Right lobe of liver (tissue), 6 donors: ENCODE measurements around the gene PRM3. TPM values are rescaled to one million over a fixed set of nuclear protein-coding genes. Genes with fewer than 3 reads are reported as not detected.
A peak's percentile ranks its signal among the peaks of the same experiment; 100 is the strongest.

Experiments used
- ATAC-seq, 4 donors: fragments of 200-7000 bp; cut with Tn5 transposase; one replicate each; pipeline ENCODE4 v1.9.1; 2020; ENCODE audit warnings: mild to moderate bottlenecking in 4 of 4, moderate library complexity in 4 of 4
- DNase-seq, 3 donors: peaks; one replicate each; pipeline ENCODE4 v3.0.0-alpha.2; 2020
- H3K27ac ChIP-seq, 3 donors: fragments of 200-600 bp; one replicate each; pipeline ENCODE4 v1.8.0; 2022
- H3K27me3 ChIP-seq, 2 donors: fragments of 200-600 bp; one replicate each; pipeline ENCODE4 v1.8.0; 2022
- H3K36me3 ChIP-seq, 4 donors: fragments of 200-600 bp; sonication (generic) in 1 of 4; one replicate each; pipeline versions ENCODE4 v1.5.1 to v1.8.0; 2017 to 2022; ENCODE audit warnings: control low read depth in 1 of 4
- H3K4me1 ChIP-seq, 4 donors: fragments of 200-600 bp; sonication (generic) in 1 of 4; one replicate each; pipeline versions ENCODE4 v1.5.1 to v1.8.0; 2017 to 2022; ENCODE audit warnings: control low read depth in 1 of 4
- H3K4me3 ChIP-seq, 3 donors: fragments of 200-600 bp; one replicate each; pipeline ENCODE4 v1.8.0; 2022
- H3K9me3 ChIP-seq, 4 donors: fragments of 200-600 bp; sonication (generic) in 1 of 4; one replicate each; pipeline versions ENCODE4 v1.5.1 to v1.8.0; 2017 to 2022; ENCODE audit warnings: control low read depth in 1 of 4
- POLR2A ChIP-seq: fragments of 450-650 bp; IDR thresholded peaks from one replicate; pipeline ENCODE4 v1.6.1; 2017; ENCODE audit warnings: antibody characterized with exemption, mild to moderate bottlenecking
- WGBS: methylation state at CpG from one replicate; pipeline ENCODE4 v1.1.6; 2018; ENCODE audit warnings: low coverage, low lambda C conversion rate; ENCODE audit not compliant: insufficient coverage; ENCODE audit errors: missing lambda C conversion rate; 5-methylcytosine and 5-hydroxymethylcytosine counted together
- intact Hi-C, 2 donors: fragments of 100-400 bp; cut with DNase I; formaldehyde crosslinking; loops; one replicate each; pipeline versions ENCODE4 v1.11.2 to v1.14.1; 2022
- total RNA-seq, 6 experiments: library from RNA; depleted of rRNA in 2 of 6; stranded (reverse); fragments of >200 nt in 2 of 6; fragmentation: NEBNext Ultra II Directional in 3 of 6; extraction: Animal tissue kit (Norgen Biotek cat#: 25700) in 3 of 6; gene quantifications; one replicate each; pipeline versions ENCODE4 v1.1.0 to v1.2.4, GENCODE V29; 2016 to 2023
- TF ChIP-seq, protein P1 (sequence below), 4 donors: fragments of 200-600 bp in 3 of 4; fragments of 450-650 bp in 1 of 4; IDR thresholded peaks; one replicate each; pipeline versions ENCODE4 v1.5.1 to v1.8.0; 2016 to 2022; ENCODE audit warnings: antibody characterized with exemption in 4 of 4, mild to moderate bottlenecking in 2 of 4
- donor health status: DM: no; HTN: yes; CAD: no.
- donor health status: DM: no; HTN: no; CAD: no.
- donor health status: DM: no; HTN: no; CAD: no.
- donor health status: DM: no; HTN: yes; CAD: no.
- donor health status: DM: no; HTN: yes; CAD: no.

The PRM3 gene
- total RNA-seq, 6 experiments from 2014 or later = not detected

DNA sequence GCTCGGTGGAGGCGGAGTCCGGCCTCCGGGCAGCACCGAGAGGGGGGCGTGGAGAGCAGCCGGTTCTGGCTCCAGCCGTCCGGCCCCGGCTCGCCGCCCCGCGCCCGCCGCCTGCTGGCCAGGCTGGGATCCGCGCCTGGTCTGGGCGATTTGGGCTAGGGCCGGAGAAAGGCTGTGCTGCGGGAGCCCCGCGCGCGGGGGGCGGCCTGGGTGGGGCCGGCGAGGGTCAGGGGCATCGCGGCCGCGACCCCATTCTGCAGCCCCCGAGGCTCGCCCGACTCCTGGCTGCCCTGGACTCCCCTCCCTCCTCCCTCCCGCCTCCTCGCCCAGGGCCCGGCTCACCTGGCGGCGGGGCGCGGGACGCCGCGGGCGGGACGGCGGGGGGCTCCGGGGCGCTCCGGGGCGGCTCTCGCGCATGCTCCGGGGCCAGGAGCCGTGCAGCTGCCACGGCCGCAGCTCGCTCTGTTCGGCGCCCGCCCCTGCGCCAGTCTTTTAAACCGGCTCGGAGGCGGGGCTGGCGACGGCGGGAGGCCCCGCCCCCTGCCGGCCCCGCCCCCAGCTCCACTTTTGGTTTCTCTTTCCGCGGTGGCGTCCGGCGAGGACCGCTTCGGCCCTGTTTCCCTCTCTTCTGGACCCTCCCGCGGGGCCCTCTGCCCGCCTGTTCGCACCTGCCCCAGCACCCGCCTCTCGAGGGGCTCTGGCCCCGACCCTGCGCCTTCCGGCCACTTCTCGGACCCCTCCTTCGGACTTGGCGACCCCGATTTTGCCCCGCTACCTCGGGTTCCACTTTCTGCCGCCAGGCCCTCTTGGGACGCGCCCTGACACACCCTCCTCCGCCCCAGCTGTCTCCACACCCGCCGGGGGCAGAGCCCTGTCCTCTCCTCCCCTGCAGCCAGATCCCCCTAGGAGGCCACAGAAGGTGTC lies 17.4 kb downstream of the PRM3 start, which contains the start of gene SOCS1:
Gene SOCS1 (minus strand): TSS at position 468 of the 924 bp plus-strand sequence. CDS start 726 bp downstream, outside the sequence.
- ATAC-seq = peak; percentile 64 to 77 (median 75)
- Histone ChIP-seq H3K27ac (peak within 1 kb of the TSS; percentile 90 to 96 (median 94)), H3K36me3 (no peaks in the 10 kb centered on the region), H3K4me1 (peaks cover 0 to 31% (median 9%) of the 10 kb centered on the region in 4 donors), H3K9me3 (no peaks in the 10 kb centered on the region), H3K4me3 (peak within 1 kb of the TSS; percentile 76 to 92 (median 89)), H3K27me3 (no peaks in the 10 kb centered on the region)
- 0% methylated on average over 6 of the region's 100 CpGs for WGBS
- DNase-seq = peak; percentile 90
- TF ChIP-seq POLR2A = peak; percentile 100
- TF ChIP-seq, protein P1, sequence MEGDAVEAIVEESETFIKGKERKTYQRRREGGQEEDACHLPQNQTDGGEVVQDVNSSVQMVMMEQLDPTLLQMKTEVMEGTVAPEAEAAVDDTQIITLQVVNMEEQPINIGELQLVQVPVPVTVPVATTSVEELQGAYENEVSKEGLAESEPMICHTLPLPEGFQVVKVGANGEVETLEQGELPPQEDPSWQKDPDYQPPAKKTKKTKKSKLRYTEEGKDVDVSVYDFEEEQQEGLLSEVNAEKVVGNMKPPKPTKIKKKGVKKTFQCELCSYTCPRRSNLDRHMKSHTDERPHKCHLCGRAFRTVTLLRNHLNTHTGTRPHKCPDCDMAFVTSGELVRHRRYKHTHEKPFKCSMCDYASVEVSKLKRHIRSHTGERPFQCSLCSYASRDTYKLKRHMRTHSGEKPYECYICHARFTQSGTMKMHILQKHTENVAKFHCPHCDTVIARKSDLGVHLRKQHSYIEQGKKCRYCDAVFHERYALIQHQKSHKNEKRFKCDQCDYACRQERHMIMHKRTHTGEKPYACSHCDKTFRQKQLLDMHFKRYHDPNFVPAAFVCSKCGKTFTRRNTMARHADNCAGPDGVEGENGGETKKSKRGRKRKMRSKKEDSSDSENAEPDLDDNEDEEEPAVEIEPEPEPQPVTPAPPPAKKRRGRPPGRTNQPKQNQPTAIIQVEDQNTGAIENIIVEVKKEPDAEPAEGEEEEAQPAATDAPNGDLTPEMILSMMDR (IDR thresholded peaks at IDR 0.05) = peak; percentile 72 to 97 (median 86)
- intact Hi-C loops = loop anchor here (5.0 to 10.0 kb wide), 2 partner anchors 51 to 284 kb away; no protein-coding TSS in a partner anchor

DNA sequence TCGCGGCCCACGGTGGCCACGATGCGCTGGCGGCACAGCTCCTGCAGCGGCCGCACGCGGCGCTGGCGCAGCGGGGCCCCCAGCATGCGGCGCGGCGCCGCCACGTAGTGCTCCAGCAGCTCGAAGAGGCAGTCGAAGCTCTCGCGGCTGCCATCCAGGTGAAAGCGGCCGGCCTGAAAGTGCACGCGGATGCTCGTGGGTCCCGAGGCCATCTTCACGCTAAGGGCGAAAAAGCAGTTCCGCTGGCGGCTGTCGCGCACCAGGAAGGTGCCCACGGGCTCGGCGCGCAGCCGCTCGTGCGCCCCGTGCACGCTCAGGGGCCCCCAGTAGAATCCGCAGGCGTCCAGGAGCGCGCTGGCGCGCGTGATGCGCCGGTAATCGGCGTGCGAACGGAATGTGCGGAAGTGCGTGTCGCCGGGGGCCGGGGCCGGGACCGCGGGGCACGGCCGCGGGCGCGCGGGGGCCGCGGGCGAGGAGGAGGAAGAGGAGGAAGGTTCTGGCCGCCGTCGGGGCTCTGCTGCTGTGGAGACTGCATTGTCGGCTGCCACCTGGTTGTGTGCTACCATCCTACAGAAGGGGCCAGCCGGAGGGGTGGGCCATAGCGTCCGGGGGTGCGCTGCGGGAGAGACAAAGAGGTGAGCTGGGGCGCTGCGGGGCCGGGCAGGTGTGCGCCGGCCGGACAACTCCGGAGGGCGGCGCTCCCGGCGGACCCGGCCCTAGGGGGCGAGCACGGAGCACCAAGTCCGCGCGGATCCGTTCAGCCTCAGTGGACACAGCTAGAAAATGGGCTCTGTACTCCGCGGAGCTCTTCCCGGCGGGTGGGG lies 18.3 kb downstream of the PRM3 start:
- intact Hi-C loops = loop anchor here (5.0 to 10.0 kb wide), 2 partner anchors 50 to 283 kb away; no protein-coding TSS in a partner anchor
- WGBS = 16% methylated on average over 9 of the region's 105 CpGs
- peak; percentile 42 to 70 (median 56) for DNase-seq
- peak overlapping the region; percentile 90 to 96 (median 94) for H3K27ac ChIP-seq
- no peaks in the 10 kb centered on the region for H3K9me3 ChIP-seq
- H3K4me1 ChIP-seq = peaks cover 0 to 31% (median 9%) of the 10 kb centered on the region in 4 donors
- H3K4me3 ChIP-seq = peak overlapping the region; percentile 76 to 92 (median 89)
- H3K36me3 ChIP-seq = no peaks in the 10 kb centered on the region
- TF ChIP-seq, protein P1 (IDR thresholded peaks at IDR 0.05) = no peak
- no peak for TF ChIP-seq POLR2A
- no peak for ATAC-seq
- no peaks in the 10 kb centered on the region for H3K27me3 ChIP-seq

DNA sequence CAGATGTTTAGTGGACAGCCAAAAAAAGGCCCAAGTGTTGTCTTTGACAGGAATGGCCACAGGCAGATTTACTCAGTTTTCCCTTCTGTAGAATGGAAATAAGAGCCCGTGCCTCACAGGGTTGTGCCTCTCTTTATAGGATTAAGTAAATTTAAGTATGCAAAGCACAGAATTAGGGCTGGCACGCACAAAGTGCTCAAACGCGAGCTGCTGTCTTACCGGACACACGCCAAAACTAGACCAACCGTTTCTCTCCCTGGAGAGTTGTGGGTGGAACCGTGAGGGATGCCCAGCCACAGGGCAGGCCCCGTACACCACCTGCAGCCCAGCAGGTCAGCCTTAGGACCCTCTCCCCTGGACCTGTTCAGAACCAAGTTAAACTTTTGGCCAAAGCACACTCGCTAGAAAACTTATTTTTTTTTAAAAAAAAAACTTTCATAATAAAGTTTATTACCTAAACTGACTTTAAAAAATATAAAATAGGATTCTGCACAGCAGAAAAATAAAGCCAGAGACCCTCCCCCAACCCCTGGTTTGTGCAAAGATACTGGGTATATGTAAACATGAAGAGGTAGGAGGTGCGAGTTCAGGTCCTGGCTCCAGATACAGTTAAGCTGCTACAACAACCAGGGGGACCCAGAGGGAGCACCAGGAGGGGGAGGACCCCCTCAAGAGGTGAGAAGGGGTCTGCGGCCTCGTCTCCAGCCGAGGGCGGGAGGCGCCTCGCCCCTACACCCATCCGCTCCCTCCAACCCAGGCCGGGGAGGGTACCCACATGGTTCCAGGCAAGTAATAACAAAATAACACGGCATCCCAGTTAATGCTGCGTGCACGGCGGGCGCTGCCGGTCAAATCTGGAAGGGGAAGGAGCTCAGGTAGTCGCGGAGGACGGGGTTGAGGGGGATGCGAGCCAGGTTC lies 19.2 kb downstream of the PRM3 start:
- ATAC-seq = no peak
- H3K27ac ChIP-seq = peak overlapping the region in 2 of 3 donors; percentile 90 to 96

More for the DNA sequence above, 19.2 kb downstream of the PRM3 start:
- no peaks in the 10 kb centered on the region for H3K27me3 ChIP-seq
- peaks cover 0 to 23% (median 7%) of the 10 kb centered on the region in 4 donors for H3K4me1 ChIP-seq
- 58% methylated on average over 6 of the region's 29 CpGs for WGBS
- DNase-seq = no peak
- H3K9me3 ChIP-seq = no peaks in the 10 kb centered on the region
- intact Hi-C loops = loop anchor here in 1 of 2 donors (10.0 kb wide), 1 partner anchor 49 kb away; no protein-coding TSS in a partner anchor
- peak overlapping the region; percentile 76 to 92 (median 89) for H3K4me3 ChIP-seq
- H3K36me3 ChIP-seq = no peaks in the 10 kb centered on the region
- no peak for TF ChIP-seq POLR2A
- TF ChIP-seq, protein P1 (IDR thresholded peaks at IDR 0.05) = no peak
